ENCODE measurements around the gene SLC25A6. TPM values are rescaled to one million over a fixed set of nuclear protein-coding genes. Genes with fewer than 3 reads are reported as not detected.
"Not testable (repeated sequence)": the region's sequence is repeated elsewhere in the genome, so short reads cannot be mapped to it uniquely, and the experiment has no call there.

SLC25A6 gene
- total RNA-seq, 2 experiments from 2014 or later = 460 to 476 TPM

GRCh38 chrX:1351981-1352714, 39.8 kb downstream of the SLC25A6 start:
- TF ChIP-seq CTCF (IDR thresholded peaks at IDR 0.05) = no peak
- Mint-ChIP-seq H3K36me3 (ENCODE audit: low read depth) (no peaks in the 10 kb centered on the region), H3K4me3 (no peak overlapping the region), H3K27ac (no peak overlapping the region), H3K4me1 (ENCODE audit: low read depth) (peaks cover 9% of the 10 kb centered on the region), H3K9me3 (no peaks in the 10 kb centered on the region), H3K27me3 (no peaks in the 10 kb centered on the region)
- ChIA-PET CTCF (no interaction called here), POLR2A (no interaction called here)
- no peak for DNase-seq
- intact Hi-C loops (cut with micrococcal nuclease) = no loop called here
- no peak for ATAC-seq

GRCh38 chrX:1349606-1350005, 42.3 kb downstream of the SLC25A6 start:
- DNase-seq; ATAC-seq; CTCF ChIA-PET; POLR2A ChIA-PET; H3K4me3 Mint-ChIP-seq; H3K4me1 Mint-ChIP-seq (ENCODE audit: low read depth); H3K9me3 Mint-ChIP-seq; H3K27ac Mint-ChIP-seq; H3K36me3 Mint-ChIP-seq (ENCODE audit: low read depth); H3K27me3 Mint-ChIP-seq; intact Hi-C loops (cut with micrococcal nuclease): not testable (repeated sequence)

- ChIA-PET CTCF (no interaction called here), POLR2A (no interaction called here)
- no peak for DNase-seq
- Mint-ChIP-seq H3K27ac (no peak overlapping the region), H3K36me3 (ENCODE audit: low read depth) (no peaks in the 10 kb centered on the region), H3K27me3 (peaks cover 8% of the 10 kb centered on the region), H3K9me3 (no peaks in the 10 kb centered on the region), H3K4me3 (no peak overlapping the region), H3K4me1 (ENCODE audit: low read depth) (peaks cover 8% of the 10 kb centered on the region)
- intact Hi-C loops (cut with micrococcal nuclease) = no loop called here
- TF ChIP-seq CTCF (IDR thresholded peaks at IDR 0.05) = no peak
- ATAC-seq = no peak
Measured at GRCh38 chrX:1341545-1342184, 50.2 kb downstream of the SLC25A6 start.

- POLR2A ChIA-PET = no interaction called here
- H3K4me3 Mint-ChIP-seq = peak overlapping the region; percentile 71
- CTCF ChIA-PET = no interaction called here
Measured at GRCh38 chrX:1336948-1337779, 54.7 kb downstream of the SLC25A6 start.

More at GRCh38 chrX:1336948-1337779, 54.7 kb downstream of the SLC25A6 start:
- intact Hi-C loops (cut with micrococcal nuclease) = no loop called here
- Mint-ChIP-seq H3K36me3 (ENCODE audit: low read depth) (no peaks in the 10 kb centered on the region), H3K9me3 (no peaks in the 10 kb centered on the region), H3K4me1 (ENCODE audit: low read depth) (peaks cover 13% of the 10 kb centered on the region), H3K27ac (no peak overlapping the region), H3K27me3 (peaks cover 16% of the 10 kb centered on the region)
- peak; percentile 34 for ATAC-seq
- no peak for TF ChIP-seq CTCF (IDR thresholded peaks at IDR 0.05)
- DNase-seq = peak; percentile 16

All from activated CD8-positive, alpha-beta T cell treated with anti-CD3 and anti-CD28 coated beads for 36 hours (primary cell).